Caco-2 (cell line): Measurements from ENCODE around the gene ZNF132. TPM values are rescaled to one million over a fixed set of nuclear protein-coding genes. Genes with fewer than 3 reads are reported as not detected.

Experiments used
- BruUV-seq: library from RNA; stranded (reverse); fragments of 400-500 nt; replicated peaks from 2 replicates; lab custom pipeline; 2021; lab: Mats Ljungman, UMichigan
- CTCF ChIA-PET: fragments of 300-600 bp; sonication (Branson Sonifier 250); formaldehyde crosslinking; loops from one replicate; lab custom pipeline; 2022; ENCODE audit warnings: antibody characterized with exemption; lab: Charles Lee
- POLR2A ChIA-PET: fragments of 300-600 bp; sonication (Branson Sonifier 250); formaldehyde crosslinking; loops from one replicate; lab custom pipeline; 2022; ENCODE audit warnings: antibody characterized with exemption; lab: Charles Lee
- DNase-seq, 2 experiments: peaks; one replicate each; pipeline versions ENCODE4 v3.0.0 to v3.0.0-alpha.2; 2020 to 2022
- H3K27me3 ChIP-seq: replicated peaks from 2 replicates; pipeline ENCODE4 v1.6.0; 2011; ENCODE audit warnings: low read length; ENCODE audit not compliant: control insufficient read depth, insufficient read depth
- H3K36me3 ChIP-seq: 2 replicates; pipeline ENCODE4 v1.5.1; 2011; ENCODE audit warnings: low read length; ENCODE audit not compliant: control insufficient read depth, insufficient read depth
- H3K4me1 ChIP-seq: fragments of 250-450 bp; sonication (Bioruptor Pico); 2 replicates; pipeline ENCODE4 v1.5.1; 2020; ENCODE audit warnings: mild to moderate bottlenecking
- H3K4me3 ChIP-seq: 2 replicates; pipeline ENCODE4 v1.5.1; 2011; ENCODE audit warnings: low read depth, mild to moderate bottlenecking, control low read depth, low read length
- H3K9me3 ChIP-seq: fragments of 250-450 bp; sonication (Bioruptor Pico); 2 replicates; pipeline ENCODE4 v1.5.1; 2020; ENCODE audit warnings: mild to moderate bottlenecking, moderate library complexity
- H3K27ac Mint-ChIP-seq: one replicate; pipeline ENCODE4 v1.8.0; 2022; ENCODE audit warnings: mixed read lengths; ENCODE audit not compliant: unreplicated experiment
- H3K27me3 Mint-ChIP-seq: one replicate; pipeline ENCODE4 v1.8.0; 2022; ENCODE audit warnings: mixed read lengths; ENCODE audit not compliant: insufficient read depth, unreplicated experiment
- H3K36me3 Mint-ChIP-seq: one replicate; pipeline ENCODE4 v1.8.0; 2022; ENCODE audit warnings: mild to moderate bottlenecking, mixed read lengths; ENCODE audit not compliant: insufficient read depth, unreplicated experiment
- H3K4me1 Mint-ChIP-seq: one replicate; pipeline ENCODE4 v1.8.0; 2022; ENCODE audit warnings: low read depth, mixed read lengths; ENCODE audit not compliant: unreplicated experiment
- H3K4me3 Mint-ChIP-seq: one replicate; pipeline ENCODE4 v1.8.0; 2022; ENCODE audit warnings: mild to moderate bottlenecking, moderate library complexity, mixed read lengths; ENCODE audit not compliant: unreplicated experiment
- H3K9me3 Mint-ChIP-seq: one replicate; pipeline ENCODE4 v1.8.0; 2022; ENCODE audit warnings: mixed read lengths; ENCODE audit not compliant: unreplicated experiment
- CTCF ChIP-seq, 2 experiments: fragments of 200-600 bp in 1 of 2; IDR thresholded peaks; 1 replicate in 1 of 2; 2 replicates in 1 of 2; pipeline versions ENCODE4 v1.5.1 to v1.8.0; 2011 to 2022; ENCODE audit warnings: antibody characterized with exemption in 1 of 2, control low read depth in 1 of 2, inconsistent platforms in 1 of 2, low read depth in 1 of 2, low read length in 1 of 2, mild to moderate bottlenecking in 1 of 2, moderate library complexity in 1 of 2; ENCODE audit not compliant: insufficient read depth in 1 of 2, severe bottlenecking in 1 of 2, unreplicated experiment in 1 of 2
- intact Hi-C: fragments of 100-400 bp; cut with micrococcal nuclease; formaldehyde crosslinking; loops from one replicate; pipeline ENCODE4 v1.10.0; 2022; ENCODE audit not compliant: unreplicated experiment
- total RNA-seq: library from RNA; stranded (reverse); gene quantifications from 2 replicates; pipeline ENCODE4 v1.2.3, GENCODE V29; 2022

ZNF132 gene
- total RNA-seq, 1 experiment from 2014 or later, result not detected

DNA sequence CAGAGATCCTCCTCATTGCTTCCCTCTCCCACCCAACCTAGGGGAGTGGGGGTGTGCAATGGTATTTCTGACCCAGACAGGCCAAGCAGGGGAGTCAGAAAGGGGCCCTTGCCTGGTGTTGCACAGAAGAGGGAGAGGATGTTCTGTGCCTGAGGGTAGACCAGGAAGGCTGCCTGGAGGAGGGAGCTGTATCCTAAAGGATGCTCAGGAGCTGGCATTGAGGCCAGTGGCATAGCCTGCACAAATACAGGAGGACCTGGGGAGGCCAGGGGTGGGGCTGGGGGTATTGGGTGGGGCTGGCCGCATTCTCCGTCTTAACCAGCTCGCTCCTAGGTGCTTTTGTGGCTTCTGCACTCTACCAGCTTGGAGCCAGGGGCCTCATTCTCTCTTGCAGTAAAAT lies 40.0 kb downstream of the ZNF132 start:
- Histone ChIP-seq H3K9me3 (no peaks in the 10 kb centered on the region), H3K4me1 (peaks cover 14% of the 10 kb centered on the region), H3K27me3 (no peaks in the 10 kb centered on the region), H3K4me3 (peak overlapping the region; percentile 70; the same call in 1 of the 2 replicates), H3K36me3 (peaks cover 1% of the 10 kb centered on the region; the same call in 1 of the 2 replicates)
- POLR2A ChIA-PET, result no interaction called here
- peaks cover 11% of the 10 kb centered on the region for H3K4me1 Mint-ChIP-seq
- CTCF ChIA-PET, result no interaction called here
- no peak for TF ChIP-seq CTCF (IDR thresholded peaks at IDR 0.05; ENCODE audit: insufficient read depth in 1 of 2, low read depth in 1 of 2, low read length in 1 of 2, severe bottlenecking in 1 of 2, unreplicated experiment in 1 of 2)
- H3K27ac Mint-ChIP-seq, result peak overlapping the region; percentile 99
- H3K4me3 Mint-ChIP-seq, result peak overlapping the region; percentile 99
- no TSS peak for BruUV-seq
- intact Hi-C loops, result loop anchor here (2.0 kb wide), 2 partner anchors 37 to 75 kb away; partner anchors contain the start of gene ZNF497
- DNase-seq, result no peak
- peaks cover 44% of the 10 kb centered on the region for H3K36me3 Mint-ChIP-seq
- H3K27me3 Mint-ChIP-seq, result no peaks in the 10 kb centered on the region
- H3K9me3 Mint-ChIP-seq, result no peaks in the 10 kb centered on the region

- Mint-ChIP-seq H3K4me3 (no peak overlapping the region), H3K27ac (no peak overlapping the region), H3K27me3 (no peaks in the 10 kb centered on the region), H3K36me3 (peaks cover 58% of the 10 kb centered on the region), H3K4me1 (peaks cover 11% of the 10 kb centered on the region), H3K9me3 (no peaks in the 10 kb centered on the region)
- Histone ChIP-seq H3K4me1 (peaks cover 14% of the 10 kb centered on the region), H3K9me3 (no peaks in the 10 kb centered on the region), H3K36me3 (peaks cover 1% of the 10 kb centered on the region), H3K27me3 (no peaks in the 10 kb centered on the region), H3K4me3 (no peak overlapping the region)
- no peak for TF ChIP-seq CTCF (IDR thresholded peaks at IDR 0.05; ENCODE audit: insufficient read depth in 1 of 2, low read depth in 1 of 2, low read length in 1 of 2, severe bottlenecking in 1 of 2, unreplicated experiment in 1 of 2)
- CTCF ChIA-PET, result no interaction called here
- intact Hi-C loops, result no loop called here
- no TSS peak for BruUV-seq
- POLR2A ChIA-PET, result no interaction called here
- DNase-seq, result no peak
Observed at GRCh38 chr19:58398545-58398944, 41.4 kb downstream of the ZNF132 start.

DNA sequence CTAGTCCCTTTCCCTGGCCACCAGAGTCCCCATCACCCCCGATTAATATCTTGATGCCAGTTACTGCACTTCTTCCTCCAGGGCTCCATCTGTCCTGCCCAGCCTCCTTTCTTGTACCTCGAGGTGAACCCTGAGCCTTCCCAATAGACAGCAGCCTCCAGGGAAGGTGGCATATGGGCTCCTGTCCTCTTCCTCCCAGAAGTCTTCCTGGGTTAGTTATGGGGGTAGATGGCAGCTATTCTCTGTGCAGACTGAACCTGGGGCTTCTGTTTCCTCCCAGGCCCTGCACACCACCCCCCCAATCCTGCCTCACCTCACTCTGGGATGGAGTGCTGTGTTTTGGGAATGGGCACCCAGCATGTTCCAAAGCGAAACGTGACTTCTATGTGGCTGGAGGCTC lies 41.9 kb downstream of the ZNF132 start:
- ChIA-PET POLR2A (no interaction called here), CTCF (no interaction called here)
- Histone ChIP-seq H3K36me3 (peaks cover 2% of the 10 kb centered on the region), H3K4me3 (no peak overlapping the region), H3K4me1 (peaks cover 14% of the 10 kb centered on the region), H3K9me3 (no peaks in the 10 kb centered on the region), H3K27me3 (no peaks in the 10 kb centered on the region)
- no peaks in the 10 kb centered on the region for H3K9me3 Mint-ChIP-seq
- no peak for DNase-seq
- no TSS peak for BruUV-seq
- intact Hi-C loops, result no loop called here
- TF ChIP-seq CTCF (IDR thresholded peaks at IDR 0.05; ENCODE audit: insufficient read depth in 1 of 2, low read depth in 1 of 2, low read length in 1 of 2, severe bottlenecking in 1 of 2, unreplicated experiment in 1 of 2), result no peak
- H3K4me3 Mint-ChIP-seq, result no peak overlapping the region
- H3K27ac Mint-ChIP-seq, result no peak overlapping the region
- no peaks in the 10 kb centered on the region for H3K27me3 Mint-ChIP-seq
- peaks cover 62% of the 10 kb centered on the region for H3K36me3 Mint-ChIP-seq
- H3K4me1 Mint-ChIP-seq, result peaks cover 11% of the 10 kb centered on the region
